Body of pancreas (tissue), 4 donors: ENCODE measurements around the gene PRSS57. TPM values are rescaled to one million over a fixed set of nuclear protein-coding genes. Genes with fewer than 3 reads are reported as not detected.

Source experiments
- ATAC-seq: fragments of 150-250 bp; one replicate; pipeline ENCODE4 v1.9.1; 2016
- DNase-seq, 4 donors: peaks; one replicate each; pipeline ENCODE4 v3.0.0-alpha.2; 2019
- H3K27ac ChIP-seq, 4 donors: fragments of 200-600 bp; sonication (generic); 1 replicate in 3 of 4; 2 replicates in 1 of 4; pipeline versions ENCODE4 v1.5.1 to v1.6.1; 2016 to 2019; ENCODE audit warnings: mild to moderate bottlenecking in 1 of 4, mixed read lengths in 1 of 4, moderate library complexity in 1 of 4
- H3K27me3 ChIP-seq, 2 donors: fragments of 200-600 bp; sonication (generic); one replicate each; pipeline ENCODE4 v1.6.0; 2016; ENCODE audit warnings: mild to moderate bottlenecking in 1 of 2
- H3K36me3 ChIP-seq, 2 donors: fragments of 200-600 bp; sonication (generic); replicated peaks in 1 of 2; 2 replicates each; pipeline ENCODE4 v1.5.1; 2016; ENCODE audit warnings: low read depth in 2 of 2; ENCODE audit not compliant: insufficient read depth in 1 of 2
- H3K4me1 ChIP-seq: fragments of 200-600 bp; sonication (generic); one replicate; pipeline ENCODE4 v1.6.0; 2016
- H3K4me3 ChIP-seq, 2 donors: fragments of 200-600 bp; sonication (generic); 1 replicate in 1 of 2; 2 replicates in 1 of 2; pipeline ENCODE4 v1.5.1; 2016 to 2019
- H3K9me3 ChIP-seq, 3 donors: fragments of 200-600 bp; sonication (generic); 1 replicate in 2 of 3; 2 replicates in 1 of 3; pipeline ENCODE4 v1.5.1; 2016
- CTCF ChIP-seq, 7 experiments: fragments of 450-650 bp in 4 of 7; fragments of 200-600 bp in 3 of 7; sonication (generic) in 3 of 7; IDR thresholded peaks; one replicate each; pipeline ENCODE4 v1.5.1; 2016 to 2019; ENCODE audit warnings: antibody characterized with exemption in 7 of 7
- POLR2A ChIP-seq, 3 donors: fragments of 450-650 bp; IDR thresholded peaks; one replicate each; pipeline ENCODE4 v1.6.1; 2016; ENCODE audit warnings: antibody characterized with exemption in 3 of 3, mild to moderate bottlenecking in 2 of 3
- WGBS, 2 donors: methylation state at CpG; one replicate each; pipeline ENCODE4 v1.1.5; 2017; 5-methylcytosine and 5-hydroxymethylcytosine counted together
- intact Hi-C: fragments of 100-400 bp; cut with DNase I; formaldehyde crosslinking; loops from one replicate; pipeline ENCODE4 v1.15.1; 2023
- total RNA-seq, 2 donors: library from RNA; depleted of rRNA; stranded (reverse); fragments of >200 nt; gene quantifications; one replicate each; pipeline ENCODE4 v1.1.0, GENCODE V29; 2016

PRSS57 gene
- total RNA-seq, 2 donors from 2014 or later: not detected

- H3K36me3 ChIP-seq: peaks cover 15 to 19% of the 10 kb centered on the region in 2 donors
- no peak for DNase-seq
Measured at GRCh38 chr19:648904-649801, 46.1 kb downstream of the PRSS57 start.

GRCh38 chr19:648305-648704, 46.9 kb downstream of the PRSS57 start:
- TF ChIP-seq POLR2A (IDR thresholded peaks at IDR 0.05) (no peak), CTCF (IDR thresholded peaks at IDR 0.05) (no peak)
- WGBS, 2 donors: 84 to 91% methylated on average over 10 to 18 of the region's 29 CpGs
- H3K4me1 ChIP-seq: no peaks in the 10 kb centered on the region
- no peak overlapping the region for H3K27ac ChIP-seq
- no peak for ATAC-seq
- no peaks in the 10 kb centered on the region for H3K27me3 ChIP-seq
- H3K36me3 ChIP-seq: peaks cover 15 to 19% of the 10 kb centered on the region in 2 donors
- H3K9me3 ChIP-seq: no peaks in the 10 kb centered on the region
- no peak overlapping the region for H3K4me3 ChIP-seq
- no peak for DNase-seq
- intact Hi-C loops: no loop called here

More at GRCh38 chr19:648904-649801, 46.1 kb downstream of the PRSS57 start:
- no peak for ATAC-seq
- Histone ChIP-seq H3K27ac (no peak overlapping the region), H3K4me1 (no peaks in the 10 kb centered on the region), H3K9me3 (no peaks in the 10 kb centered on the region), H3K27me3 (no peaks in the 10 kb centered on the region), H3K4me3 (no peak overlapping the region)
- intact Hi-C loops: no loop called here
- 89 to 92% methylated on average over 11 to 49 of the region's 53 CpGs for WGBS, 2 donors
- TF ChIP-seq CTCF (IDR thresholded peaks at IDR 0.05): no peak
- TF ChIP-seq POLR2A (IDR thresholded peaks at IDR 0.05): no peak

GRCh38 chr19:647566-648284, 47.5 kb downstream of the PRSS57 start:
- no peak for ATAC-seq
- intact Hi-C loops: no loop called here
- 93 to 95% methylated on average over 41 of the region's 52 CpGs for WGBS, 2 donors
- H3K9me3 ChIP-seq: no peaks in the 10 kb centered on the region
- no peak overlapping the region for H3K4me3 ChIP-seq
- peaks cover 15 to 19% of the 10 kb centered on the region in 2 donors for H3K36me3 ChIP-seq
- no peak for DNase-seq
- H3K27me3 ChIP-seq: no peaks in the 10 kb centered on the region
- no peaks in the 10 kb centered on the region for H3K4me1 ChIP-seq
- TF ChIP-seq CTCF (IDR thresholded peaks at IDR 0.05) (no peak), POLR2A (IDR thresholded peaks at IDR 0.05) (no peak)
- no peak overlapping the region for H3K27ac ChIP-seq

GRCh38 chr19:646779-647565, 48.3 kb downstream of the PRSS57 start:
- Histone ChIP-seq H3K27ac (no peak overlapping the region), H3K27me3 (no peaks in the 10 kb centered on the region), H3K4me1 (no peaks in the 10 kb centered on the region), H3K9me3 (no peaks in the 10 kb centered on the region), H3K4me3 (no peak overlapping the region), H3K36me3 (peaks cover 15 to 19% of the 10 kb centered on the region in 2 donors)
- DNase-seq (no peak), ATAC-seq (no peak)
- WGBS, 2 donors: 92 to 94% methylated on average over 24 to 41 of the region's 48 CpGs
- intact Hi-C loops: no loop called here
- TF ChIP-seq CTCF (IDR thresholded peaks at IDR 0.05) (no peak), POLR2A (IDR thresholded peaks at IDR 0.05) (no peak)
